HCT116 (cell line): ENCODE data around the gene SFT2D2.

ENCODE experiments used
- CTCF ChIP-seq, 3 experiments: fragments of 200-600 bp in 1 of 3; sonication (generic) in 1 of 3; IDR thresholded peaks in 2 of 3; conservative IDR thresholded peaks in 1 of 3; 2 replicates each; pipeline ENCODE4 v1.5.1; 2012 to 2017; ENCODE audit warnings: low read depth in 2 of 3, low read length in 2 of 3, antibody characterized with exemption in 1 of 3, borderline replicate concordance in 1 of 3, control low read depth in 1 of 3, mild to moderate bottlenecking in 1 of 3, mixed read lengths in 1 of 3, mixed run types in 1 of 3, moderate library complexity in 1 of 3; ENCODE audit not compliant: insufficient read depth in 1 of 3
- EZH2 ChIP-seq: fragments of 200-600 bp; sonication (generic); IDR thresholded peaks from 2 replicates; pipeline ENCODE4 v1.6.1; 2017; ENCODE audit warnings: antibody characterized with exemption, mixed run types
- POLR2A ChIP-seq: IDR thresholded peaks from 2 replicates; pipeline ENCODE4 v1.7.0; 2011; ENCODE audit warnings: borderline replicate concordance; ENCODE audit not compliant: insufficient read depth, insufficient read length; ENCODE audit errors: extremely low read depth

GRCh38 chr1:168227620-168228019 lies 1.8 kb downstream of the SFT2D2 start:
- TF ChIP-seq EZH2 (no peak), POLR2A (no peak), CTCF (IDR thresholded peaks at IDR 0.05 in 2 of 3, conservative IDR thresholded peaks at IDR 0.05 in 1 of 3; ENCODE audit: borderline replicate concordance in 1 of 3, insufficient read depth in 1 of 3, low read depth in 2 of 3, low read length in 2 of 3) (no peak)
